Measurements from ENCODE around the gene TACC3. TPM values are rescaled to one million over a fixed set of nuclear protein-coding genes. Genes with fewer than 3 reads are reported as not detected.

The TACC3 gene
- total and polyA plus RNA-seq, 2 experiments from 2014 or later, result 9.7 to 18.2 TPM

GRCh38 chr4:1717129-1718094 is 3.9 kb upstream of the TACC3 start:
- no peaks in the 10 kb centered on the region for H3K27me3 ChIP-seq (replicated peaks; ENCODE audit: insufficient read depth)
- TF ChIP-seq EZH2 (IDR thresholded peaks at IDR 0.05; ENCODE audit: insufficient read depth, poor library complexity, severe bottlenecking), result no peak
- TF ChIP-seq EZH2phosphoT487 (IDR thresholded peaks at IDR 0.05; ENCODE audit: insufficient read depth, low read depth), result no peak
- peaks cover 71% of the 10 kb centered on the region for H3K79me2 ChIP-seq (ENCODE audit: insufficient read depth)
- no peaks in the 10 kb centered on the region for H3K9me3 ChIP-seq (ENCODE audit: low read depth)
- no peaks in the 10 kb centered on the region for H4K20me1 ChIP-seq (ENCODE audit: insufficient read depth)
- DNase-seq, result no peak
- no peak overlapping the region for H3K4me2 ChIP-seq (ENCODE audit: unreplicated experiment)
- in situ Hi-C loops (cut with MboI), result no loop called here
- no peaks in the 10 kb centered on the region for H3K9me2 ChIP-seq (ENCODE audit: insufficient read depth)
- peaks cover 21% of the 10 kb centered on the region for H3F3A ChIP-seq (ENCODE audit: insufficient read depth)
- no peak overlapping the region for H3K9ac ChIP-seq
- H3K27ac ChIP-seq, result no peak overlapping the region
- H3K4me3 ChIP-seq, result no peak overlapping the region
- WGBS, 2 experiments (ENCODE audit: low coverage in 1 of 2, low lambda C conversion rate in 2 of 2, missing lambda C conversion rate in 2 of 2), result 88 to 90% methylated on average over 29 to 30 of the region's 32 CpGs
- H3K4me1 ChIP-seq (ENCODE audit: insufficient read depth), result peaks cover 14% of the 10 kb centered on the region
- H2AFZ ChIP-seq, result no peak overlapping the region
- no peaks in the 10 kb centered on the region for H3K36me3 ChIP-seq (ENCODE audit: low read depth)

DNA sequence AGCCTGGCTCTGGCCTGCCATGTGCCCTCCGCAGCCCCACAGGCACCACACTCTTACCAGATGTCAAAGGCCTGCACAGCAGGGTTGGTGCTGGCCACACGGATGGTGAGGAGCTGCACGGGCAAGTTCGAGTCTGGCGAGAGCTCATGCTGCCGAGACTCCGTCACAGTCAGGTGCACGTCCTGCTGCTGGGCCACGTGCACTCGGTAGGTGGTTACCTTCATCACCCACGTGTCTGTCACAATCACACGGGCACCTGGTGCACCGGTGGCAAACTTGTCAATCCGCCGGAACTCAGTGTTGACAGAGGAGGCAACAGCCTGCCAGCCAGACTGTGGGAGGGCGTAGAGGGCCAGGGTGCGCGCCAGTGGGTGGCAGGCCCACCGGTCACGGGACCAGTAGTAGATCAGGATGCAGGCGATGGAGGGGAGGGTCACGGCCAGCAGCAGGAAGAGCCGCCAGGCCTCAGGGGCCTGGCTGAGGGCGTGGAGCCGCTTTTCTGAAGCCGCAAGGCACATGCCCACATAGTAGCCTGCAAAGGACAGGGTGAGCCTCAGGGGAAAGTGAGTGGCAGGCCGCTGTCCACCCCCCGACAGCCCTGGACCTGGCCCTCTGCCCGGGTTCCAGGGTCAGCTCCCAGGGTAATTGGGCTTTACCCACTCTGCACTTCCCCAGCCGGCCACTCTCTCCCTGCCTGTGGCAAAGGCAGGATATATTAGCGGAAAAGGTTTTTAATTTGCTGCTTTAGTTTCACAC is 3.0 kb upstream of the TACC3 start:
- no peak for TF ChIP-seq EZH2 (IDR thresholded peaks at IDR 0.05; ENCODE audit: insufficient read depth, poor library complexity, severe bottlenecking)
- TF ChIP-seq EZH2phosphoT487 (IDR thresholded peaks at IDR 0.05; ENCODE audit: insufficient read depth, low read depth), result no peak
- no peak for DNase-seq

GRCh38 chr4:1720163-1720983 is 948 bp upstream of the TACC3 start:
- peak; percentile 77 for DNase-seq
- peak overlapping the region; percentile 92 for H3K4me3 ChIP-seq
- H3F3A ChIP-seq (ENCODE audit: insufficient read depth), result no peaks in the 10 kb centered on the region
- no peaks in the 10 kb centered on the region for H4K20me1 ChIP-seq (ENCODE audit: insufficient read depth)
- H3K9me2 ChIP-seq (ENCODE audit: insufficient read depth), result no peaks in the 10 kb centered on the region
- WGBS, 2 experiments (ENCODE audit: low coverage in 1 of 2, low lambda C conversion rate in 2 of 2, missing lambda C conversion rate in 2 of 2), result 4% methylated on average over 52 to 72 of the region's 79 CpGs
- in situ Hi-C loops (cut with MboI), result no loop called here
- H3K79me2 ChIP-seq (ENCODE audit: insufficient read depth), result peaks cover 86% of the 10 kb centered on the region
- H3K36me3 ChIP-seq (ENCODE audit: low read depth), result no peaks in the 10 kb centered on the region
- TF ChIP-seq EZH2 (IDR thresholded peaks at IDR 0.05; ENCODE audit: insufficient read depth, poor library complexity, severe bottlenecking) (no peak), EZH2phosphoT487 (IDR thresholded peaks at IDR 0.05; ENCODE audit: insufficient read depth, low read depth) (no peak)
- H3K27me3 ChIP-seq (replicated peaks; ENCODE audit: insufficient read depth), result no peaks in the 10 kb centered on the region
- peaks cover 11% of the 10 kb centered on the region; the same call in 1 of the 2 replicates for H3K4me1 ChIP-seq (ENCODE audit: insufficient read depth)
- peak overlapping the region; percentile 90 for H3K4me2 ChIP-seq (ENCODE audit: unreplicated experiment)
- H3K9ac ChIP-seq, result peak overlapping the region; percentile 85
- H3K27ac ChIP-seq, result peak overlapping the region; percentile 73
- no peaks in the 10 kb centered on the region for H3K9me3 ChIP-seq (ENCODE audit: low read depth)
- peak overlapping the region; percentile 79 for H2AFZ ChIP-seq

More for the DNA sequence above, 3.0 kb upstream of the TACC3 start:
- H3K27me3 ChIP-seq (replicated peaks; ENCODE audit: insufficient read depth), result no peaks in the 10 kb centered on the region
- H3K9ac ChIP-seq, result no peak overlapping the region
- H2AFZ ChIP-seq, result no peak overlapping the region
- no peak overlapping the region for H3K27ac ChIP-seq
- H3K79me2 ChIP-seq (ENCODE audit: insufficient read depth), result peaks cover 76% of the 10 kb centered on the region
- no peaks in the 10 kb centered on the region for H3K9me2 ChIP-seq (ENCODE audit: insufficient read depth)
- peaks cover 16% of the 10 kb centered on the region for H3F3A ChIP-seq (ENCODE audit: insufficient read depth)
- no peak overlapping the region for H3K4me3 ChIP-seq
- H4K20me1 ChIP-seq (ENCODE audit: insufficient read depth), result no peaks in the 10 kb centered on the region
- no peaks in the 10 kb centered on the region for H3K36me3 ChIP-seq (ENCODE audit: low read depth)
- in situ Hi-C loops (cut with MboI), result no loop called here
- no peaks in the 10 kb centered on the region for H3K9me3 ChIP-seq (ENCODE audit: low read depth)
- H3K4me1 ChIP-seq (ENCODE audit: insufficient read depth), result peaks cover 19% of the 10 kb centered on the region
- 80 to 87% methylated on average over 29 to 31 of the region's 31 CpGs for WGBS, 2 experiments (ENCODE audit: low coverage in 1 of 2, low lambda C conversion rate in 2 of 2, missing lambda C conversion rate in 2 of 2)
- H3K4me2 ChIP-seq (ENCODE audit: unreplicated experiment), result no peak overlapping the region

All from GM23248 (cell line).